A673 (cell line): ENCODE data around the gene P2RY12.

Experiments
- EZH2 ChIP-seq: fragments of 200-600 bp; sonication (generic); IDR thresholded peaks from 2 replicates; pipeline ENCODE4 v1.6.1; 2017; ENCODE audit warnings: borderline replicate concordance, low read depth, mild to moderate bottlenecking, mixed read lengths, antibody characterized with exemption, low read length; ENCODE audit not compliant: poor library complexity, severe bottlenecking
- TF ChIP-seq, protein P1 (sequence below): fragments of 300-800, 200-600 bp; sonication (generic); conservative IDR thresholded peaks from 2 replicates; pipeline ENCODE4 v1.5.1; 2017; ENCODE audit warnings: low read depth, mild to moderate bottlenecking, antibody characterized with exemption, low read length, moderate library complexity, mixed read lengths

DNA sequence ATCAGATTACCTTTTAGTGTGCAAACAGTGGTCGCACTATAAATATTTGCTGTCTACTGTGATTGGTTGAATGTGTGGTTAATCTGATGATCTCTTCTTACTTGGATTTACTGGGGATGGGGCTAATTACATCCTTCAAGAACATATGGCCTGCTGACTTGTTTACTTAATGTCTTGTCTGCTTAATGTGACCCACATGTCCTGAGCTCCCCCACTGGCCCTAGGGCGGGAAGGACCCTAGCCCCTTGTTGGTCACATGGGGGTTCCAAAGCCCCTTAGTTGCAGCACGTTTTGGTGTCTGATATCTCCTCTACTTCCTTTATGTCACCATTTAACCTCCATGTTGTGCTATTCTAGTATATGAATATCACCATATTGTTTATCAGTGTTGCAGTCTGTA, 17.8 kb upstream of the P2RY12 start:
- TF ChIP-seq, protein P1, sequence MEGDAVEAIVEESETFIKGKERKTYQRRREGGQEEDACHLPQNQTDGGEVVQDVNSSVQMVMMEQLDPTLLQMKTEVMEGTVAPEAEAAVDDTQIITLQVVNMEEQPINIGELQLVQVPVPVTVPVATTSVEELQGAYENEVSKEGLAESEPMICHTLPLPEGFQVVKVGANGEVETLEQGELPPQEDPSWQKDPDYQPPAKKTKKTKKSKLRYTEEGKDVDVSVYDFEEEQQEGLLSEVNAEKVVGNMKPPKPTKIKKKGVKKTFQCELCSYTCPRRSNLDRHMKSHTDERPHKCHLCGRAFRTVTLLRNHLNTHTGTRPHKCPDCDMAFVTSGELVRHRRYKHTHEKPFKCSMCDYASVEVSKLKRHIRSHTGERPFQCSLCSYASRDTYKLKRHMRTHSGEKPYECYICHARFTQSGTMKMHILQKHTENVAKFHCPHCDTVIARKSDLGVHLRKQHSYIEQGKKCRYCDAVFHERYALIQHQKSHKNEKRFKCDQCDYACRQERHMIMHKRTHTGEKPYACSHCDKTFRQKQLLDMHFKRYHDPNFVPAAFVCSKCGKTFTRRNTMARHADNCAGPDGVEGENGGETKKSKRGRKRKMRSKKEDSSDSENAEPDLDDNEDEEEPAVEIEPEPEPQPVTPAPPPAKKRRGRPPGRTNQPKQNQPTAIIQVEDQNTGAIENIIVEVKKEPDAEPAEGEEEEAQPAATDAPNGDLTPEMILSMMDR: no peak
- no peak for TF ChIP-seq EZH2
